Transverse colon (tissue), 4 donors: ENCODE data around the gene GALNT2. TPM values are rescaled to one million over a fixed set of nuclear protein-coding genes. Genes with fewer than 3 reads are reported as not detected.
A peak's percentile ranks its signal among the peaks of the same experiment; 100 is the strongest.

Experiments
- DNase-seq: peaks from one replicate; pipeline ENCODE4 v3.0.0-alpha.2; 2019
- H3K27ac ChIP-seq, 4 donors: fragments of 200-600 bp; sonication (generic); 2 replicates each; pipeline ENCODE4 v1.5.1; 2016 to 2018; ENCODE audit warnings: inconsistent platforms in 4 of 4
- H3K27me3 ChIP-seq: fragments of 200-600 bp; sonication (generic); 2 replicates; pipeline ENCODE4 v1.5.1; 2017; ENCODE audit warnings: inconsistent platforms
- H3K36me3 ChIP-seq, 4 donors: fragments of 200-600 bp; sonication (generic); 2 replicates each; pipeline ENCODE4 v1.5.1; 2017 to 2019; ENCODE audit warnings: inconsistent platforms in 4 of 4
- H3K4me1 ChIP-seq, 4 donors: fragments of 200-600 bp; sonication (generic); 2 replicates each; pipeline ENCODE4 v1.5.1; 2017 to 2020; ENCODE audit warnings: inconsistent platforms in 4 of 4
- H3K4me3 ChIP-seq, 4 donors: fragments of 200-600 bp; sonication (generic); 1 replicate in 1 of 4; 2 replicates in 3 of 4; pipeline versions ENCODE4 v1.5.1 to v1.6.1; 2017 to 2019; ENCODE audit warnings: inconsistent platforms in 4 of 4
- H3K9me3 ChIP-seq, 2 donors: fragments of 200-600 bp; sonication (generic); 2 replicates each; pipeline ENCODE4 v1.5.1; 2017 to 2019; ENCODE audit warnings: inconsistent platforms in 2 of 2
- CTCF ChIP-seq, 5 experiments: fragments of 200-600 bp in 3 of 5; fragments of 450-650 bp in 2 of 5; sonication (generic) in 3 of 5; IDR thresholded peaks; 1 replicate in 2 of 5; 2 replicates in 3 of 5; pipeline ENCODE4 v1.5.1; 2016 to 2017; ENCODE audit warnings: antibody characterized with exemption in 5 of 5, inconsistent platforms in 3 of 5, mild to moderate bottlenecking in 2 of 5, moderate library complexity in 1 of 5
- EP300 ChIP-seq: sonication (generic); formaldehyde crosslinking; IDR thresholded peaks from one replicate; pipeline ENCODE4 v1.6.1; 2017; ENCODE audit warnings: antibody characterized with exemption, low read depth
- POLR2A ChIP-seq: fragments of 450-650 bp; IDR thresholded peaks from one replicate; pipeline ENCODE4 v1.6.1; 2016; ENCODE audit warnings: antibody characterized with exemption, mild to moderate bottlenecking, moderate library complexity
- POLR2AphosphoS5 ChIP-seq, 3 donors: sonication (generic); formaldehyde crosslinking; IDR thresholded peaks; one replicate each; pipeline ENCODE4 v1.6.1; 2016; ENCODE audit warnings: antibody characterized with exemption in 3 of 3
- WGBS, 2 donors: methylation state at CpG; one replicate each; pipeline ENCODE4 v1.1.5; 2018; ENCODE audit warnings: low coverage in 1 of 2; 5-methylcytosine and 5-hydroxymethylcytosine counted together
- in situ Hi-C, 4 donors: fragments of 200-750 bp; cut with MboI; loops; one replicate each; pipeline versions ENCODE4 v1.15.0 to v1.15.1; 2017; ENCODE audit warnings: low sequenced_read_pairs in 3 of 4, low pct_ligation_motif_present in 1 of 4, low pct_unique_long_range_greater_than_20kb in 1 of 4
- intact Hi-C: fragments of 100-400 bp; cut with DNase I; formaldehyde crosslinking; loops from one replicate; pipeline ENCODE4 v1.15.1; 2023; ENCODE audit warnings: low total_unique reads
- total RNA-seq, 4 donors: library from RNA; depleted of rRNA; stranded (reverse); fragments of >200 nt; gene quantifications; one replicate each; pipeline ENCODE4 v1.1.0, GENCODE V29; 2016

The GALNT2 gene
- total RNA-seq, 4 donors from 2014 or later = 16.5 to 48.8 (median 36.8) TPM

GRCh38 chr1:230099465-230099864, 32.4 kb downstream of the GALNT2 start:
- Histone ChIP-seq H3K36me3 (no peaks in the 10 kb centered on the region), H3K4me3 (no peak overlapping the region), H3K27ac (no peak overlapping the region), H3K27me3 (no peaks in the 10 kb centered on the region), H3K4me1 (peaks cover 9 to 29% (median 16%) of the 10 kb centered on the region in 4 donors), H3K9me3 (no peaks in the 10 kb centered on the region)
- WGBS, 2 donors = 100% methylated on average over 1 of the region's 1 CpG
- intact Hi-C loops = no loop called here
- no peak for DNase-seq
- in situ Hi-C loops = no loop called here
- TF ChIP-seq POLR2AphosphoS5 (IDR thresholded peaks at IDR 0.05) (no peak), CTCF (IDR thresholded peaks at IDR 0.05) (no peak), POLR2A (no peak), EP300 (no peak)

GRCh38 chr1:230100932-230101331, 33.9 kb downstream of the GALNT2 start:
- intact Hi-C loops (no loop called here), in situ Hi-C loops (no loop called here)
- H3K36me3 ChIP-seq = no peaks in the 10 kb centered on the region
- WGBS, 2 donors = 89 to 94% methylated on average over 3 of the region's 3 CpGs
- no peaks in the 10 kb centered on the region for H3K27me3 ChIP-seq
- TF ChIP-seq CTCF (IDR thresholded peaks at IDR 0.05) = no peak
- no peak for TF ChIP-seq POLR2AphosphoS5 (IDR thresholded peaks at IDR 0.05)
- no peak for TF ChIP-seq POLR2A
- TF ChIP-seq EP300 = no peak
- no peak for DNase-seq
- no peaks in the 10 kb centered on the region for H3K9me3 ChIP-seq
- no peak overlapping the region for H3K27ac ChIP-seq
- no peak overlapping the region for H3K4me3 ChIP-seq
- peaks cover 23 to 44% (median 31%) of the 10 kb centered on the region in 4 donors for H3K4me1 ChIP-seq

GRCh38 chr1:230101556-230101955, 34.5 kb downstream of the GALNT2 start:
- Histone ChIP-seq H3K27me3 (no peaks in the 10 kb centered on the region), H3K27ac (peak overlapping the region in 1 of 4 donors; percentile 51), H3K9me3 (no peaks in the 10 kb centered on the region), H3K4me3 (no peak overlapping the region), H3K36me3 (no peaks in the 10 kb centered on the region), H3K4me1 (peaks cover 29 to 50% (median 37%) of the 10 kb centered on the region in 4 donors)
- DNase-seq = no peak
- intact Hi-C loops = no loop called here
- 58 to 62% methylated on average over 2 of the region's 2 CpGs for WGBS, 2 donors
- in situ Hi-C loops = no loop called here
- TF ChIP-seq POLR2AphosphoS5 (IDR thresholded peaks at IDR 0.05) (no peak), POLR2A (no peak), CTCF (IDR thresholded peaks at IDR 0.05) (no peak), EP300 (no peak)

- intact Hi-C loops = no loop called here
- no peaks in the 10 kb centered on the region for H3K27me3 ChIP-seq
- H3K9me3 ChIP-seq = no peaks in the 10 kb centered on the region
- in situ Hi-C loops = no loop called here
- DNase-seq = no peak
- peaks cover 31 to 50% (median 40%) of the 10 kb centered on the region in 4 donors for H3K4me1 ChIP-seq
- peak overlapping the region in 1 of 4 donors; percentile 51 for H3K27ac ChIP-seq
- no peak for TF ChIP-seq CTCF (IDR thresholded peaks at IDR 0.05)
- TF ChIP-seq POLR2AphosphoS5 (IDR thresholded peaks at IDR 0.05) = no peak
- no peak for TF ChIP-seq EP300
- TF ChIP-seq POLR2A = no peak
- H3K36me3 ChIP-seq = no peaks in the 10 kb centered on the region
- H3K4me3 ChIP-seq = no peak overlapping the region
- WGBS, 2 donors = 91% methylated on average over 5 of the region's 5 CpGs; no CpG with 5 or more reads in 1 of the 2 donors
Observed at GRCh38 chr1:230102046-230102445, 35.0 kb downstream of the GALNT2 start.
